ENCODE data around the gene LRRC45.

DNA sequence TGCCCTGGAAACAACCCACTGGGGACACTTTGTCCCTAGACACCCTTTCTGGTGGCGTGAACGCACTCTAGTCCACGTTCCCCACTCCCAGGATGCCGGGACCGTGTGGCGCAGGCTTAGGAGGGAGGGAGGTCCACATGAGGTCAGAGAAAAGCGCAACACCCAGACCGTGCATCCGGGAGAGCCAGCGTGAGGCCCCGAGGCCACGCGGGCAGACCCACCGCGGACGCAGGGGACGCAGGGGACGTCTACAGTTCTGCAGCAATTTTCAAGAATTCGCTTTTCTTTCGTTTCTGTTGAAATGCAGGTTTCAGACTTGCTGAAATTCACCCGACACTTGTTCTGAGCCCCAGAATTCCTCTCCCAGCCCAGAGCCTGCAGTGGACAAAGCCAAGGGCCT is 23.8 kb downstream of the LRRC45 start:
- TF ChIP-seq, protein P1, sequence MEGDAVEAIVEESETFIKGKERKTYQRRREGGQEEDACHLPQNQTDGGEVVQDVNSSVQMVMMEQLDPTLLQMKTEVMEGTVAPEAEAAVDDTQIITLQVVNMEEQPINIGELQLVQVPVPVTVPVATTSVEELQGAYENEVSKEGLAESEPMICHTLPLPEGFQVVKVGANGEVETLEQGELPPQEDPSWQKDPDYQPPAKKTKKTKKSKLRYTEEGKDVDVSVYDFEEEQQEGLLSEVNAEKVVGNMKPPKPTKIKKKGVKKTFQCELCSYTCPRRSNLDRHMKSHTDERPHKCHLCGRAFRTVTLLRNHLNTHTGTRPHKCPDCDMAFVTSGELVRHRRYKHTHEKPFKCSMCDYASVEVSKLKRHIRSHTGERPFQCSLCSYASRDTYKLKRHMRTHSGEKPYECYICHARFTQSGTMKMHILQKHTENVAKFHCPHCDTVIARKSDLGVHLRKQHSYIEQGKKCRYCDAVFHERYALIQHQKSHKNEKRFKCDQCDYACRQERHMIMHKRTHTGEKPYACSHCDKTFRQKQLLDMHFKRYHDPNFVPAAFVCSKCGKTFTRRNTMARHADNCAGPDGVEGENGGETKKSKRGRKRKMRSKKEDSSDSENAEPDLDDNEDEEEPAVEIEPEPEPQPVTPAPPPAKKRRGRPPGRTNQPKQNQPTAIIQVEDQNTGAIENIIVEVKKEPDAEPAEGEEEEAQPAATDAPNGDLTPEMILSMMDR (IDR thresholded peaks at IDR 0.05), result no peak
- no peak for TF ChIP-seq POLR2A (IDR thresholded peaks at IDR 0.05)

Measured in uterus (tissue), 2 donors.